HEK293 (cell line): Measurements from ENCODE around the gene EBLN1.
A peak's percentile ranks its signal among the peaks of the same experiment; 100 is the strongest.

Experiments
- SCRT1 ChIP-seq: fragments of 450-650 bp; formaldehyde crosslinking; IDR thresholded peaks from 2 replicates; pipeline ENCODE4 v1.5.1; 2016; ENCODE audit warnings: missing biosample characterization, missing genetic modification characterization, borderline replicate concordance
- SETDB1 ChIP-seq: IDR thresholded peaks from one replicate; pipeline ENCODE4 v1.6.1; 2017; ENCODE audit warnings: mild to moderate bottlenecking, low read length, moderate library complexity, mixed read lengths; ENCODE audit not compliant: insufficient read length
- ZFHX2 ChIP-seq: fragments of 450-650 bp; formaldehyde crosslinking; conservative IDR thresholded peaks from 2 replicates; pipeline ENCODE4 v1.5.1; 2016; ENCODE audit warnings: missing biosample characterization, missing genetic modification characterization
- ZFP3 ChIP-seq: fragments of 450-650 bp; formaldehyde crosslinking; IDR thresholded peaks from 2 replicates; pipeline ENCODE4 v1.5.1; 2016; ENCODE audit warnings: low read depth, missing biosample characterization, missing genetic modification characterization
- ZNF404 ChIP-seq: fragments of 450-650 bp; formaldehyde crosslinking; IDR thresholded peaks from 2 replicates; pipeline ENCODE4 v1.5.1; 2017; ENCODE audit warnings: missing biosample characterization, missing genetic modification characterization
- ZNF521 ChIP-seq: fragments of 450-650 bp; formaldehyde crosslinking; IDR thresholded peaks from 2 replicates; pipeline ENCODE4 v1.5.1; 2017; ENCODE audit warnings: missing biosample characterization, mild to moderate bottlenecking, missing genetic modification characterization
- ZNF624 ChIP-seq: fragments of 450-650 bp; formaldehyde crosslinking; IDR thresholded peaks from 2 replicates; pipeline ENCODE4 v1.5.1; 2017; ENCODE audit warnings: missing biosample characterization, missing genetic modification characterization
- ZNF626 ChIP-seq: fragments of 450-650 bp; sonication (Bioruptor Pico); formaldehyde crosslinking; IDR thresholded peaks from 2 replicates; pipeline ENCODE4 v1.5.1; 2018; ENCODE audit warnings: missing biosample characterization, missing genetic modification characterization, inconsistent platforms
- ZNF670 ChIP-seq: fragments of 450-650 bp; formaldehyde crosslinking; IDR thresholded peaks from 2 replicates; pipeline ENCODE4 v1.5.1; 2016; ENCODE audit warnings: missing biosample characterization, missing genetic modification characterization, low read depth
- TF ChIP-seq, protein P1 (sequence below): fragments of 450-650 bp; formaldehyde crosslinking; IDR thresholded peaks from 2 replicates; pipeline ENCODE4 v1.5.1; 2017; ENCODE audit warnings: missing biosample characterization, missing genetic modification characterization
- TF ChIP-seq, protein P2 (sequence below): fragments of 450-650 bp; formaldehyde crosslinking; IDR thresholded peaks from 2 replicates; pipeline ENCODE4 v1.5.1; 2016; ENCODE audit warnings: missing biosample characterization, missing genetic modification characterization
- TF ChIP-seq, protein P3 (sequence below): fragments of 450-650 bp; formaldehyde crosslinking; IDR thresholded peaks from 2 replicates; pipeline ENCODE4 v1.5.0; 2017; ENCODE audit warnings: missing biosample characterization, missing genetic modification characterization, borderline replicate concordance
- TF ChIP-seq, protein P4 (sequence below): fragments of 450-650 bp; formaldehyde crosslinking; IDR thresholded peaks from 2 replicates; pipeline ENCODE4 v1.5.1; 2016; ENCODE audit warnings: missing biosample characterization, missing genetic modification characterization
- TF ChIP-seq, protein P5 (sequence below): fragments of 450-650 bp; formaldehyde crosslinking; IDR thresholded peaks from 2 replicates; pipeline ENCODE4 v1.5.1; 2016; ENCODE audit warnings: missing biosample characterization, missing genetic modification characterization
- TF ChIP-seq, protein P6 (sequence below): fragments of 450-650 bp; formaldehyde crosslinking; IDR thresholded peaks from 2 replicates; pipeline ENCODE4; 2016; ENCODE audit warnings: missing biosample characterization, missing genetic modification characterization
- TF ChIP-seq, protein P7 (sequence below): fragments of 450-650 bp; formaldehyde crosslinking; IDR thresholded peaks from 2 replicates; pipeline ENCODE4 v1.5.1; 2016; ENCODE audit warnings: missing biosample characterization, missing genetic modification characterization, borderline replicate concordance

Gene EBLN1

DNA sequence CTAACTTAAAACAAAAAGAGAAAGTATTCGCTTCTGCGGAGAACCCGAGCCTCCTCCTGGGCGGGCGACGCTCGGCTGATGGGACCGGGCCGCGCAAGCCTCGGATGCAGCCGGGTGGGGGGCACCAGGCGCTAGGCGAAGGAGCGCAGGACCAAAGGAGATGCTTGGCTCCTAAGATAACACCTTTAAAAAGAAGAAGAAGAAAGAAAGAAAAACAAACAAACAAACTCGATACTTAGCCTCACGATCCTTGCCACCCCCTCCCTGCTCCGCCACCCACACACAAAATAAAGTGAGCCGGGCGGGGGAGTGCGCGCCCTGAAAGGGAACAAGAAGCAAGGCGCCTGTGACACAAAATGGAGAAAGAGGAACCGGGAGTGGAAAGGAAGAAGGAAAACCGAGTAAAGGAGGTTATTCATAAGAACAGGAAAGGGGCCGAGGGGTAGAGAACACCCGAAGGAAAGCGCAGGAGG is 34.0 kb upstream of the EBLN1 start (continued):
- TF ChIP-seq, protein P1, sequence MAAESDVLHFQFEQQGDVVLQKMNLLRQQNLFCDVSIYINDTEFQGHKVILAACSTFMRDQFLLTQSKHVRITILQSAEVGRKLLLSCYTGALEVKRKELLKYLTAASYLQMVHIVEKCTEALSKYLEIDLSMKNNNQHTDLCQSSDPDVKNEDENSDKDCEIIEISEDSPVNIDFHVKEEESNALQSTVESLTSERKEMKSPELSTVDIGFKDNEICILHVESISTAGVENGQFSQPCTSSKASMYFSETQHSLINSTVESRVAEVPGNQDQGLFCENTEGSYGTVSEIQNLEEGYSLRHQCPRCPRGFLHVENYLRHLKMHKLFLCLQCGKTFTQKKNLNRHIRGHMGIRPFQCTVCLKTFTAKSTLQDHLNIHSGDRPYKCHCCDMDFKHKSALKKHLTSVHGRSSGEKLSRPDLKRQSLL = no peak
- no peak for TF ChIP-seq ZNF521 (tag by site-specific recombination)
- TF ChIP-seq, protein P2, sequence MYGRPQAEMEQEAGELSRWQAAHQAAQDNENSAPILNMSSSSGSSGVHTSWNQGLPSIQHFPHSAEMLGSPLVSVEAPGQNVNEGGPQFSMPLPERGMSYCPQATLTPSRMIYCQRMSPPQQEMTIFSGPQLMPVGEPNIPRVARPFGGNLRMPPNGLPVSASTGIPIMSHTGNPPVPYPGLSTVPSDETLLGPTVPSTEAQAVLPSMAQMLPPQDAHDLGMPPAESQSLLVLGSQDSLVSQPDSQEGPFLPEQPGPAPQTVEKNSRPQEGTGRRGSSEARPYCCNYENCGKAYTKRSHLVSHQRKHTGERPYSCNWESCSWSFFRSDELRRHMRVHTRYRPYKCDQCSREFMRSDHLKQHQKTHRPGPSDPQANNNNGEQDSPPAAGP (tag by site-specific recombination) = 0 out of 2 replicates have a peak, but pooled peaks have one; percentile 60
- peak; percentile 94 for TF ChIP-seq ZFHX2 (tag by site-specific recombination)
- no peak for TF ChIP-seq ZNF626
- TF ChIP-seq, protein P3, sequence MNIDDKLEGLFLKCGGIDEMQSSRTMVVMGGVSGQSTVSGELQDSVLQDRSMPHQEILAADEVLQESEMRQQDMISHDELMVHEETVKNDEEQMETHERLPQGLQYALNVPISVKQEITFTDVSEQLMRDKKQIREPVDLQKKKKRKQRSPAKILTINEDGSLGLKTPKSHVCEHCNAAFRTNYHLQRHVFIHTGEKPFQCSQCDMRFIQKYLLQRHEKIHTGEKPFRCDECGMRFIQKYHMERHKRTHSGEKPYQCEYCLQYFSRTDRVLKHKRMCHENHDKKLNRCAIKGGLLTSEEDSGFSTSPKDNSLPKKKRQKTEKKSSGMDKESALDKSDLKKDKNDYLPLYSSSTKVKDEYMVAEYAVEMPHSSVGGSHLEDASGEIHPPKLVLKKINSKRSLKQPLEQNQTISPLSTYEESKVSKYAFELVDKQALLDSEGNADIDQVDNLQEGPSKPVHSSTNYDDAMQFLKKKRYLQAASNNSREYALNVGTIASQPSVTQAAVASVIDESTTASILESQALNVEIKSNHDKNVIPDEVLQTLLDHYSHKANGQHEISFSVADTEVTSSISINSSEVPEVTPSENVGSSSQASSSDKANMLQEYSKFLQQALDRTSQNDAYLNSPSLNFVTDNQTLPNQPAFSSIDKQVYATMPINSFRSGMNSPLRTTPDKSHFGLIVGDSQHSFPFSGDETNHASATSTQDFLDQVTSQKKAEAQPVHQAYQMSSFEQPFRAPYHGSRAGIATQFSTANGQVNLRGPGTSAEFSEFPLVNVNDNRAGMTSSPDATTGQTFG (tag by site-specific recombination) = no peak
- TF ChIP-seq, protein P4, sequence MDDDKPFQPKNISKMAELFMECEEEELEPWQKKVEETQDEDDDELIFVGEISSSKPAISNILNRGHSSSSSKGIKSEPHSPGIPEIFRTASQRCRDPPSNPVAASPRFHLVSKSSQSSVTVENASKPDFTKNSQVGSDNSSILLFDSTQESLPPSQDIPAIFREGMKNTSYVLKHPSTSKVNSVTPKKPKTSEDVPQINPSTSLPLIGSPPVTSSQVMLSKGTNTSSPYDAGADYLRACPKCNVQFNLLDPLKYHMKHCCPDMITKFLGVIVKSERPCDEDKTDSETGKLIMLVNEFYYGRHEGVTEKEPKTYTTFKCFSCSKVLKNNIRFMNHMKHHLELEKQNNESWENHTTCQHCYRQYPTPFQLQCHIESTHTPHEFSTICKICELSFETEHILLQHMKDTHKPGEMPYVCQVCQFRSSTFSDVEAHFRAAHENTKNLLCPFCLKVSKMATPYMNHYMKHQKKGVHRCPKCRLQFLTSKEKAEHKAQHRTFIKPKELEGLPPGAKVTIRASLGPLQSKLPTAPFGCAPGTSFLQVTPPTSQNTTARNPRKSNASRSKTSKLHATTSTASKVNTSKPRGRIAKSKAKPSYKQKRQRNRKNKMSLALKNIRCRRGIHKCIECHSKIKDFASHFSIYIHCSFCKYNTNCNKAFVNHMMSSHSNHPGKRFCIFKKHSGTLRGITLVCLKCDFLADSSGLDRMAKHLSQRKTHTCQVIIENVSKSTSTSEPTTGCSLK (tag by site-specific recombination) = no peak
- no peak for TF ChIP-seq SETDB1
- TF ChIP-seq SCRT1 (tag by site-specific recombination) = no peak
- TF ChIP-seq ZNF624 (tag by site-specific recombination) = no peak
- TF ChIP-seq, protein P5, sequence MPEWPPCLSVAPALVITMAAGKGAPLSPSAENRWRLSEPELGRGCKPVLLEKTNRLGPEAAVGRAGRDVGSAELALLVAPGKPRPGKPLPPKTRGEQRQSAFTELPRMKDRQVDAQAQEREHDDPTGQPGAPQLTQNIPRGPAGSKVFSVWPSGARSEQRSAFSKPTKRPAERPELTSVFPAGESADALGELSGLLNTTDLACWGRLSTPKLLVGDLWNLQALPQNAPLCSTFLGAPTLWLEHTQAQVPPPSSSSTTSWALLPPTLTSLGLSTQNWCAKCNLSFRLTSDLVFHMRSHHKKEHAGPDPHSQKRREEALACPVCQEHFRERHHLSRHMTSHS (tag by site-specific recombination) = no peak
- TF ChIP-seq, protein P6, sequence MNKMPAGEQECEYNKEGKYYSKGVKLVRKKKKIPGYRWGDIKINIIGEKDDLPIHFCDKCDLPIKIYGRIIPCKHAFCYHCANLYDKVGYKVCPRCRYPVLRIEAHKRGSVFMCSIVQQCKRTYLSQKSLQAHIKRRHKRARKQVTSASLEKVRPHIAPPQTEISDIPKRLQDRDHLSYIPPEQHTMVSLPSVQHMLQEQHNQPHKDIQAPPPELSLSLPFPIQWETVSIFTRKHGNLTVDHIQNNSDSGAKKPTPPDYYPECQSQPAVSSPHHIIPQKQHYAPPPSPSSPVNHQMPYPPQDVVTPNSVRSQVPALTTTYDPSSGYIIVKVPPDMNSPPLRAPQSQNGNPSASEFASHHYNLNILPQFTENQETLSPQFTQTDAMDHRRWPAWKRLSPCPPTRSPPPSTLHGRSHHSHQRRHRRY (tag by site-specific recombination) = no peak
- TF ChIP-seq, protein P7, sequence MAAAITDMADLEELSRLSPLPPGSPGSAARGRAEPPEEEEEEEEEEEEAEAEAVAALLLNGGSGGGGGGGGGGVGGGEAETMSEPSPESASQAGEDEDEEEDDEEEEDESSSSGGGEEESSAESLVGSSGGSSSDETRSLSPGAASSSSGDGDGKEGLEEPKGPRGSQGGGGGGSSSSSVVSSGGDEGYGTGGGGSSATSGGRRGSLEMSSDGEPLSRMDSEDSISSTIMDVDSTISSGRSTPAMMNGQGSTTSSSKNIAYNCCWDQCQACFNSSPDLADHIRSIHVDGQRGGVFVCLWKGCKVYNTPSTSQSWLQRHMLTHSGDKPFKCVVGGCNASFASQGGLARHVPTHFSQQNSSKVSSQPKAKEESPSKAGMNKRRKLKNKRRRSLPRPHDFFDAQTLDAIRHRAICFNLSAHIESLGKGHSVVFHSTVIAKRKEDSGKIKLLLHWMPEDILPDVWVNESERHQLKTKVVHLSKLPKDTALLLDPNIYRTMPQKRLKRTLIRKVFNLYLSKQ (tag by site-specific recombination) = no peak
- no peak for TF ChIP-seq ZNF670 (tag by site-specific recombination)
- TF ChIP-seq ZNF404 (tag by site-specific recombination) = no peak
- no peak for TF ChIP-seq ZFP3
- TF ChIP-seq, all 188 proteins: peak for 29
